ENCODE measurements around the gene EZH2.

DNA sequence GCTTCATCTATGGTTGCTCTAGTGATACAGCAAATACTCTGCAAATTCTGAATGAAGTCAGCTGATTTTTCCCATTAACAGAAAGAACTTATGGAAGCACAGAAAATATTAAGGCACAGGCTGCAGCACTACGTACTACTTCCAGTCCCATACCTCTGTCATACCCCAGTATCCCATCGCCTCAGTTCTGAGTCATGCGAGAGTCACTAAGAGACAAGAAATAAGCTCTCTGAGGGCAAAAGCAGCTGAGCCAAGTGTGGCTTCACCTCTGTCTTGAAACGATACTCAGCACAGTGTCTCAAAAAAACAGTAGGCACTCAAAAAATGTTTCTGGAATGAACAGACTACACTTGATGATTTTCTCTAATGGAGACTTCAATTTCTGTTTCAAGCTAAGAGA is 48.2 kb downstream of the EZH2 start:
- TF ChIP-seq, protein P1, sequence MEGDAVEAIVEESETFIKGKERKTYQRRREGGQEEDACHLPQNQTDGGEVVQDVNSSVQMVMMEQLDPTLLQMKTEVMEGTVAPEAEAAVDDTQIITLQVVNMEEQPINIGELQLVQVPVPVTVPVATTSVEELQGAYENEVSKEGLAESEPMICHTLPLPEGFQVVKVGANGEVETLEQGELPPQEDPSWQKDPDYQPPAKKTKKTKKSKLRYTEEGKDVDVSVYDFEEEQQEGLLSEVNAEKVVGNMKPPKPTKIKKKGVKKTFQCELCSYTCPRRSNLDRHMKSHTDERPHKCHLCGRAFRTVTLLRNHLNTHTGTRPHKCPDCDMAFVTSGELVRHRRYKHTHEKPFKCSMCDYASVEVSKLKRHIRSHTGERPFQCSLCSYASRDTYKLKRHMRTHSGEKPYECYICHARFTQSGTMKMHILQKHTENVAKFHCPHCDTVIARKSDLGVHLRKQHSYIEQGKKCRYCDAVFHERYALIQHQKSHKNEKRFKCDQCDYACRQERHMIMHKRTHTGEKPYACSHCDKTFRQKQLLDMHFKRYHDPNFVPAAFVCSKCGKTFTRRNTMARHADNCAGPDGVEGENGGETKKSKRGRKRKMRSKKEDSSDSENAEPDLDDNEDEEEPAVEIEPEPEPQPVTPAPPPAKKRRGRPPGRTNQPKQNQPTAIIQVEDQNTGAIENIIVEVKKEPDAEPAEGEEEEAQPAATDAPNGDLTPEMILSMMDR (conservative IDR thresholded peaks at IDR 0.05; ENCODE audit: low read depth, low read length) = no peak
- no peak for TF ChIP-seq EZH2 (IDR thresholded peaks at IDR 0.05; ENCODE audit: low read length, unreplicated experiment)
- TF ChIP-seq EZH2phosphoT487 (IDR thresholded peaks at IDR 0.05; ENCODE audit: borderline replicate concordance, low read length) = no peak

All from PC-3 (cell line).